Measurements from ENCODE around the gene SLC35F4.
"Not testable (repeated sequence)": the region's sequence is repeated elsewhere in the genome, so short reads cannot be mapped to it uniquely, and the experiment has no call there.

DNA sequence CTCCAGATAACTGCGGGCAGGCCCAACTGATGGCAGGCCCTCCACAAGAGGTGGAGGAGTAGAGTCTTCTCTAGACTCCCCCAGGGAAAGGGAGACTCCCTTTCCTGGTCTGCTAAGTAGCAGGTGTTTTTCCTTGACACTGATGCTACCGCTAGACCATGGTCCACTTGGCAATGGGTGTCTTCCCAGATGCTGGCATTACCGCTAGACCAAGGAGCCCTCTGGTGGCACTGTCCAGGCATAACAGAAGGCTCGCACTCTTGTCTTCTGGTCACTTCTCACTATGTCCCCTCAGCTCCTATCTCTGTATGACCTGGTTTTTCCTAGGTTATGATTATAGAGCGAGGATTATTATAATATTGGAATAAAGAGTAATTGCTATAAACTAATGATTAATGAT is 156.8 kb downstream of the SLC35F4 start:
- TF ChIP-seq ELK1 (IDR thresholded peaks at IDR 0.05; ENCODE audit: low read depth, low read length); POLR2A (IDR thresholded peaks at IDR 0.05; ENCODE audit: low read depth, low read length); SIX5 (IDR thresholded peaks at IDR 0.05; ENCODE audit: low read depth, low read length, severe bottlenecking); CREB1 (IDR thresholded peaks at IDR 0.05; ENCODE audit: low read depth); EP300 (IDR thresholded peaks at IDR 0.05; ENCODE audit: borderline replicate concordance in 1 of 2, control insufficient read depth in 1 of 2, low read depth in 2 of 2, low read length in 2 of 2): not testable (repeated sequence)
- TF ChIP-seq, protein P1, sequence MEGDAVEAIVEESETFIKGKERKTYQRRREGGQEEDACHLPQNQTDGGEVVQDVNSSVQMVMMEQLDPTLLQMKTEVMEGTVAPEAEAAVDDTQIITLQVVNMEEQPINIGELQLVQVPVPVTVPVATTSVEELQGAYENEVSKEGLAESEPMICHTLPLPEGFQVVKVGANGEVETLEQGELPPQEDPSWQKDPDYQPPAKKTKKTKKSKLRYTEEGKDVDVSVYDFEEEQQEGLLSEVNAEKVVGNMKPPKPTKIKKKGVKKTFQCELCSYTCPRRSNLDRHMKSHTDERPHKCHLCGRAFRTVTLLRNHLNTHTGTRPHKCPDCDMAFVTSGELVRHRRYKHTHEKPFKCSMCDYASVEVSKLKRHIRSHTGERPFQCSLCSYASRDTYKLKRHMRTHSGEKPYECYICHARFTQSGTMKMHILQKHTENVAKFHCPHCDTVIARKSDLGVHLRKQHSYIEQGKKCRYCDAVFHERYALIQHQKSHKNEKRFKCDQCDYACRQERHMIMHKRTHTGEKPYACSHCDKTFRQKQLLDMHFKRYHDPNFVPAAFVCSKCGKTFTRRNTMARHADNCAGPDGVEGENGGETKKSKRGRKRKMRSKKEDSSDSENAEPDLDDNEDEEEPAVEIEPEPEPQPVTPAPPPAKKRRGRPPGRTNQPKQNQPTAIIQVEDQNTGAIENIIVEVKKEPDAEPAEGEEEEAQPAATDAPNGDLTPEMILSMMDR (IDR thresholded peaks at IDR 0.05 in 2 of 3, conservative IDR thresholded peaks at IDR 0.05 in 1 of 3; ENCODE audit: control insufficient read depth in 2 of 3, extremely low read depth in 1 of 3, insufficient read depth in 1 of 3, low read depth in 3 of 3, low read length in 3 of 3) = not testable (repeated sequence)
